Dermis microvascular lymphatic vessel endothelial cell (primary cell): ENCODE measurements around the gene MAP2K6. TPM values are rescaled to one million over a fixed set of nuclear protein-coding genes. Genes with fewer than 3 reads are reported as not detected.

ENCODE experiments used
- DNase-seq, 2 donors: peaks; one replicate each; pipeline versions ENCODE4 v3.0.0 to v3.0.0-alpha.2; 2010; ENCODE audit warnings: low read depth in 2 of 2
- total RNA-seq: library from RNA; depleted of rRNA; stranded (reverse); fragments of >200 nt; gene quantifications from 2 replicates; pipeline ENCODE4 v1.2.1, GENCODE V29; 2014

The MAP2K6 gene
- total RNA-seq, 1 donor from 2014 or later = 7.3 TPM

DNA sequence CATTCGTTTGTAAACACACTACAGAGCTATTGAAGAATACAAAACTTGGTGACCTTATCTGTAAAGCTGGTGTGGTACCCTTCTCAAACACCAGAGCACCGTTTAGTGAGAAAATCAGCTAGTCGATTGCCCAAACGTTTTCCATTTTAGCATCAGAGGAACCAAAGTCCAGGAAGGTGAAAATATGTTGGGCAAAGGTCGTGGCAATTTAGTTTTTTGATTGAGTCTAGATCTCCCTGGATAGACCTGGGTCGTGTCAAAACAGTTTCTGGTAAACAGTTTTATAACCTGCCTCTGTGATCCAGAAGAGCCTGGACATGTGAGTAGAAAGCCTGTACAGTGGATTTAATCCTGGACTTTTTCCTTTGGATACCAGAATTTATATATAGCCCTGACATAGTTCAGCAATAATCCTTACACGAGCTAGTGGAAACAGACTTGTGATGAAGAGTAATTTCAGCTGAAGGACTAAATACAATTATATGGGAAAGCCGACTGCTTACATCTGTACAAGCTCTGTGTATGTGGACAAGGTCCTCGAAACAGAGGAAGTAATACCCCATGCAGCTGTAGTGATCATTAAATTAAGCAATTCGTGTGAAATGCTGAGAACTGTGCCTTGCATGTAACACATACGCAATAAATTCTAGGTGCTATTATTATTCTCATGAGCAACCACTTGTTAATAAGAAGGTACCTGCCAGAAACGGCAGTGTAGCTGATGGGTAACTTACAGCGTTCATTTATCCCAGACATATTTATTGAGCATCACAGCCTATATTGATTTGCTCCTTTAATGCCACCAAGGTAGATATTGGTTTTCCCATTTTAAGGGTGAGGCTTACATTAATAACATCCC, 72.5 kb downstream of the MAP2K6 start:
- DNase-seq = no peak

- DNase-seq = no peak
Measured at GRCh38 chr17:69489313-69489712, 74.8 kb downstream of the MAP2K6 start.

DNA sequence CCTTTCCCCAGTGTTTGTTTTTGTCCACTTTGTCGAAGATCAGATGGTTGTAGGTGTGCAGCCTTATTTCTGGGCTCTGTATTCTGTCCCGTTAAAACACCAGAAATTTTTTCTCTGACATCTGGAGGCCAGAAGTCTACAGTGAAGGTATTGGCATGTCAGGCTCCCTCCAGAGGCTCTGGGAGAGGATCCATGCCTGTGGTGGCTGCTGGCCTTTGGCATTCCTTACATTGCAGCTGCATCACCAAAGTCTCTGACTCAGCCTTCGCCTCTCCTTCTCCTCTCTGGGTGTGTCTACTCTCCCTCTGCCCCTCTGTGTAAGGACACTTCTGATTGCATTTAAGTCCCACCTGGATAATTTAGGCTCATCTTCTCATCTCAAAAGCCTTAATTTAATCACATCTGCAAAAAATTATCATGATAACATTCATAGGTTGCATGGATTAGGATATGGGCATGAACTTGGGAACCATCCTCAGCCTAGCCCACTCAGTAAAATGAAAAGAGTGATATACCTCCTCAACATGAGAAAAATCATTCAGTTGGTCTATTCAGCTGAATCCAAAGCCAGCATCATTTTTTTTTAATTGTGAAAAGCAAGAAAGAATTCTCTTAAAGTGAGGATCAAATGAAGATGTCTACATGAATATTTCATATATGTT, 78.0 kb downstream of the MAP2K6 start:
- DNase-seq = no peak

DNA sequence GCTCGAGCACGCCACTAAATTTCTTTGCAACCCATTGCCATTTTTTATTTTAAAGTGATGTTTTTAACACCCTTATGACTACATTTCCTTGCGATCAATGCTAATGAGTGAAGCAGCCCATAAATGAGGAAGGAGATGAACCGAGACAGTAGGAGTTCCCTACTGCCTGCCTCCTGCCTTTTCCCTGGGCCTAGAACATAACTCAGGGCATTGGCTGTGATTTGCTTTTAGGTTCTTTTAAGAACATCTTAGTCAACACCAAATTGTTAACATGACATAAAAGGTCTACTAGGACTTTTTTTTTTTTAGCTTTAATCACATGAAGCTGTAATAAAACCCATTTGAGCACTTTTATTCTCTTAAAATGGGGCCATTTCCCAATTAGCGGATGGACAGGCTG, 81.3 kb downstream of the MAP2K6 start:
- DNase-seq = no peak

DNA sequence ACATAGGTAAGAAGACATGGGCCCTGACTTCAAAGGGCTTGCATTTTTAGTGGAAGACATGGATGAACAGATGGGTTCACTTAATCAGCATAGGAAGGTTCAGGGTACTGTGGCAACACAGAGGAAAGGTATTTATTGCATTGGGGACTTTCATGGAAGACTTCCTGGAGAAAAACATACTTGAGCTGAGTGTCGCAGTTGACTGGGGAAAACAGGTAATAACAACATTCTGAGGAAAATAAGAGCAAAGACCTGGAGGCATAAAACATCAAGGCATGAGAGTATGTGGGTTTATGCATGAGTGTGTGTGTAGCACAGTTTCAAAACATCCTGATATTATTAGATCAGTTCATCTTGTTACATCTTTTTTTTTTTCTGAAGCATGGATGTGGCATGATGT, 82.7 kb downstream of the MAP2K6 start:
- DNase-seq = no peak

GRCh38 chr17:69499318-69499717, 84.8 kb downstream of the MAP2K6 start:
- no peak for DNase-seq

GRCh38 chr17:69500911-69501429, 86.5 kb downstream of the MAP2K6 start:
- no peak for DNase-seq

DNA sequence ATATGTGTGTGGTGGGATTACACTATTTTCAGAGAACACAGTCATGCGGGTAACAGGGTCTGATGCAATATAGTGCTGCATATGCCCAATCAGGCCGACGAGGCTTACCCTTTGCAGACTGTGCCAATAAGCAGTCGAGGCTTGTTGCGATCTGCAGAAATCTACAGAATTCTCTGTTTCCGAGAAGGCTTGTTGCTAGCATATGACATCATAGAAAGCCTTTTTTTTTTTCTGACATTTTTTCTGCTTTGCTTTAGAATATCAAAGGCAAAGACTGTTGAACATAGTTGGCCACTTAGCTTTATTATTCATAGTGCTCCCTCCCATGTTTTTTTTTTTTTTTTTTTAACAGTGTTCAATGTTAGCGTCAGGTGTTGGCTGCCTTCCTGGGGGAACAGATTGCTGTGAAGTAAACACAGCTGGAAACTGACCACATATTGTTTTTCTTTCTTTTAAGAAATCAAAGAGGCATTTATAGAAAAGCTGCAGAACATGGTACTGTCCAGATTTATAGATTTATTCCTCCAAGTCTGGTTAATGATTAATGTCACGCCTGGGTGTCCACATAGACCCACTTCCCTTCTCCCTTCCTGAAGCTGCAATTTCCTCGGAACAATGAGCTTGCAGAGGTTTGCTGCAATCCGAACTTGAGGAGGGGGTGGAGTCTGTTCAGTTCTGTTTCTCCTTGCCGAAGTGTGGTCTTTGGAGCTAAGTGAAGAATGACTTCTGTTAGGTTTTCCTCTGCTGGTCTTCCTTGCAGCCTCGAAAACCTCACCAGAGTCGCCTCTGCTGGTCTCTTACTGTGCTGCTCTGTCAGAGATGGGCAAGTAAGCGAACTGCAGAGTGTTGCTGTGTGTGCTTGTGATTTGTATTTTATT, 87.3 kb downstream of the MAP2K6 start:
- peak in 1 of 2 donors; percentile 17 for DNase-seq

DNA sequence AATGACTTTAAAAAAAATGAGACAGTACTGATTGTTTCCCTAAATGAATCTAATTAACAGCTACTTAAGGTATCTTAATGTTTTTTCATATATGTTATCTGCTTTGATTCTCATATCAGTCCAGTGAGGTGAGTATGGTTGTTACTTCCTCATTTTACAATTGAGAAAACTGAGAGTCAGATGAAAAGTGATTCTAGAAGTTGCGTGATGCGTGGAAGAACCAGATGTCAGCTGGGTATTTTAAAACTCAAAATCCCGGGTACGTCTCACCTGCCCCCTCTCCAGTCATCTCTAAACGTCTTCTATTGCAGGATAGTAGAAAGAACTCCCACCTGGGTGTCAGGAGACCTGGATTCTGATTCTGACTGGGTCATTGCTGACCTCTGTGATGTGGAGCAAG, 89.2 kb downstream of the MAP2K6 start:
- DNase-seq = no peak

- DNase-seq = no peak
Measured at GRCh38 chr17:69505740-69506139, 91.2 kb downstream of the MAP2K6 start.

DNA sequence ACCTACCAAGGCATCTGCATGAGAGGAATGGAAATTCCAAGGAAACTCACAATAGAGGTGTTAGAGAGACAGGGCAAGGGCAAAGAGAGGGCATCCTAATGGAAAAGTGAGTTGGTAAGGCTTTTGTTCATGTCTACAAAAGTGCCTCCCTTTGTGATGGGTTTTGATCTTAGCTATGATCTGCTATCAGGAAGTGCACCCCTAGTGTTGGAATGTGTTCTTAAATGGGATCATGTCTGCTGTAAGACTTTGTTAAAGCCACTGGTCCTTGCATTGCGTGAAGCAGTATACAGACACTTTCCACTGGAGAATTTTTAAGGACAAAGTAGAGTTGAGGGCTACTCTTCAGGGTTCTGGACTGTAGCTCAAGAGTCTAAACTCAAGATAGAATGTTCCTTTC, 92.0 kb downstream of the MAP2K6 start:
- DNase-seq = no peak

GRCh38 chr17:69508814-69509213, 94.3 kb downstream of the MAP2K6 start:
- DNase-seq = no peak

- DNase-seq = no peak
Measured at GRCh38 chr17:69511250-69511649, 96.8 kb downstream of the MAP2K6 start.

GRCh38 chr17:69512946-69513345, 98.4 kb downstream of the MAP2K6 start:
- no peak for DNase-seq

GRCh38 chr17:69516225-69516624, 101.7 kb downstream of the MAP2K6 start:
- no peak for DNase-seq

GRCh38 chr17:69516911-69517310, 102.4 kb downstream of the MAP2K6 start:
- DNase-seq = no peak

- DNase-seq = peak in 1 of 2 donors; percentile 59
Measured at GRCh38 chr17:69518951-69519350, 104.5 kb downstream of the MAP2K6 start.

- DNase-seq = peak; percentile 52 to 73
Measured at GRCh38 chr17:69523244-69523861, 108.9 kb downstream of the MAP2K6 start.

- DNase-seq = peak in 1 of 2 donors; percentile 36
Measured at GRCh38 chr17:69524854-69525253, 110.4 kb downstream of the MAP2K6 start.

GRCh38 chr17:69525920-69526841, 111.7 kb downstream of the MAP2K6 start:
- DNase-seq = peak; percentile 57 to 78
